Hepatocyte (in vitro differentiated cells): ENCODE data around the gene NKAIN2.

Experiments
- EZH2 ChIP-seq: fragments of 200-600 bp; sonication (generic); IDR thresholded peaks from 2 replicates; pipeline ENCODE4 v1.6.1; 2016; ENCODE audit warnings: antibody characterized with exemption, mild to moderate bottlenecking, borderline replicate concordance
- EZH2phosphoT487 ChIP-seq: fragments of 200-600 bp; sonication (generic); IDR thresholded peaks from one replicate; pipeline ENCODE4 v1.6.1; 2018; ENCODE audit warnings: antibody characterized with exemption, mild to moderate bottlenecking, low read depth, moderate library complexity; ENCODE audit not compliant: unreplicated experiment, severe bottlenecking
- TF ChIP-seq, protein P1 (sequence below): fragments of 200-600 bp; sonication (generic); IDR thresholded peaks from 2 replicates; pipeline ENCODE4 v1.5.1; 2016; ENCODE audit warnings: antibody characterized with exemption, mild to moderate bottlenecking; ENCODE audit not compliant: poor library complexity

DNA sequence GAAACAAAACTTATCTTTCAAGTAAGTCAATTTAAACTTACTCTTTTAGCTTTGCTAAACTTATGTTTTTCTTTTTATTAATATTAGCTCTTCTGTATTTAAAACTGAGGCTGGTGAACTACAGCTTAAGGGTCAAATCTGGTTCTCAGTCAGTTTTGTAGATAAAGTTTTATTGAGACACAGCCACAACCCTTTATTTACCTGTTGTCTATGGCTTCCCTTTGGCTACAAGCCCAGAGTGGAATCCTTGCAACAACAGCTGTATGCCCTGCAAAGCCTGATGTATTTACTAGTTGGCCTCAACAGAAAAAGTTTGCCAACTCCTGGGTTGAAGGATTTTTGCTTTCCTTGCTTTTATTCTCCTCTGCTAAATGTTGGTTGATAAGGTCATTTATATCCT, 667.1 kb downstream of the NKAIN2 start:
- TF ChIP-seq, protein P1, sequence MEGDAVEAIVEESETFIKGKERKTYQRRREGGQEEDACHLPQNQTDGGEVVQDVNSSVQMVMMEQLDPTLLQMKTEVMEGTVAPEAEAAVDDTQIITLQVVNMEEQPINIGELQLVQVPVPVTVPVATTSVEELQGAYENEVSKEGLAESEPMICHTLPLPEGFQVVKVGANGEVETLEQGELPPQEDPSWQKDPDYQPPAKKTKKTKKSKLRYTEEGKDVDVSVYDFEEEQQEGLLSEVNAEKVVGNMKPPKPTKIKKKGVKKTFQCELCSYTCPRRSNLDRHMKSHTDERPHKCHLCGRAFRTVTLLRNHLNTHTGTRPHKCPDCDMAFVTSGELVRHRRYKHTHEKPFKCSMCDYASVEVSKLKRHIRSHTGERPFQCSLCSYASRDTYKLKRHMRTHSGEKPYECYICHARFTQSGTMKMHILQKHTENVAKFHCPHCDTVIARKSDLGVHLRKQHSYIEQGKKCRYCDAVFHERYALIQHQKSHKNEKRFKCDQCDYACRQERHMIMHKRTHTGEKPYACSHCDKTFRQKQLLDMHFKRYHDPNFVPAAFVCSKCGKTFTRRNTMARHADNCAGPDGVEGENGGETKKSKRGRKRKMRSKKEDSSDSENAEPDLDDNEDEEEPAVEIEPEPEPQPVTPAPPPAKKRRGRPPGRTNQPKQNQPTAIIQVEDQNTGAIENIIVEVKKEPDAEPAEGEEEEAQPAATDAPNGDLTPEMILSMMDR: no peak
- TF ChIP-seq EZH2 (no peak), EZH2phosphoT487 (no peak)
